Measurements from ENCODE around the gene ZBTB7A.

Gene ZBTB7A

GRCh38 chr19:4071610-4072009 is 4.9 kb upstream of the ZBTB7A start:
- no peak overlapping the region for H3K4me3 ChIP-seq (replicated peaks; ENCODE audit: insufficient read depth, low read length)
- DNase-seq (ENCODE audit: low read depth in 1 of 2, low spot score in 1 of 2), result no peak
- no peak for TF ChIP-seq GABPA (IDR thresholded peaks at IDR 0.05; ENCODE audit: low read depth)
- TF ChIP-seq REST (IDR thresholded peaks at IDR 0.05; ENCODE audit: insufficient replicate concordance, low read depth), result no peak
- TF ChIP-seq CTCF (IDR thresholded peaks at IDR 0.05; ENCODE audit: insufficient read depth, low read length), result no peak
- no peak for TF ChIP-seq POLR2AphosphoS5 (IDR thresholded peaks at IDR 0.05; ENCODE audit: low read depth)
- no peak for TF ChIP-seq SPI1 (IDR thresholded peaks at IDR 0.05; ENCODE audit: borderline replicate concordance, low read depth)
- H3K27ac ChIP-seq (replicated peaks), result no peak overlapping the region
- H3K27me3 ChIP-seq (ENCODE audit: insufficient read depth, poor library complexity, severe bottlenecking), result no peaks in the 10 kb centered on the region

- peak; percentile 62 to 70 for DNase-seq (ENCODE audit: low read depth in 1 of 2, low spot score in 1 of 2)
Measured at GRCh38 chr19:4069331-4069959, 2.7 kb upstream of the ZBTB7A start.

More at GRCh38 chr19:4069331-4069959, 2.7 kb upstream of the ZBTB7A start:
- Histone ChIP-seq H3K27ac (replicated peaks) (no peak overlapping the region), H3K4me3 (replicated peaks; ENCODE audit: insufficient read depth, low read length) (no peak overlapping the region), H3K27me3 (ENCODE audit: insufficient read depth, poor library complexity, severe bottlenecking) (no peaks in the 10 kb centered on the region)
- TF ChIP-seq CTCF (IDR thresholded peaks at IDR 0.05; ENCODE audit: insufficient read depth, low read length) (no peak), POLR2AphosphoS5 (IDR thresholded peaks at IDR 0.05; ENCODE audit: low read depth) (no peak), SPI1 (IDR thresholded peaks at IDR 0.05; ENCODE audit: borderline replicate concordance, low read depth) (no peak), GABPA (IDR thresholded peaks at IDR 0.05; ENCODE audit: low read depth) (no peak), REST (IDR thresholded peaks at IDR 0.05; ENCODE audit: insufficient replicate concordance, low read depth) (no peak)

Measured in HL-60 (cell line).